Mucosa of descending colon (tissue), 3 donors: ENCODE data around the gene NAIF1. TPM values are rescaled to one million over a fixed set of nuclear protein-coding genes. Genes with fewer than 3 reads are reported as not detected.
A peak's percentile ranks its signal among the peaks of the same experiment; 100 is the strongest.
"Not testable (repeated sequence)": the region's sequence is repeated elsewhere in the genome, so short reads cannot be mapped to it uniquely, and the experiment has no call there.

ENCODE experiments used
- ATAC-seq: fragments of 200-7000 bp; cut with Tn5 transposase; one replicate; pipeline ENCODE4 v1.9.1; 2020; ENCODE audit warnings: mild to moderate bottlenecking, moderate library complexity
- DNase-seq, 3 donors: peaks; one replicate each; pipeline ENCODE4 v3.0.0-alpha.2; 2020
- H3K36me3 ChIP-seq: fragments of 200-600 bp; one replicate; pipeline ENCODE4 v1.8.0; 2021; ENCODE audit warnings: low read depth, mild to moderate bottlenecking
- H3K4me1 ChIP-seq: fragments of 200-600 bp; one replicate; pipeline ENCODE4 v1.8.0; 2021; ENCODE audit warnings: low read depth, mild to moderate bottlenecking
- H3K4me3 ChIP-seq: fragments of 200-600 bp; one replicate; pipeline ENCODE4 v1.8.0; 2021; ENCODE audit warnings: mild to moderate bottlenecking
- H3K9me3 ChIP-seq: fragments of 200-600 bp; one replicate; pipeline ENCODE4 v1.8.0; 2021; ENCODE audit warnings: mild to moderate bottlenecking
- intact Hi-C, 2 donors: fragments of 100-400 bp; cut with DNase I in 1 of 2; cut with micrococcal nuclease in 1 of 2; formaldehyde crosslinking; loops; one replicate each; pipeline versions ENCODE4 v1.11.0 to v1.11.1; 2022; cut with DNase I, micrococcal nuclease
- total RNA-seq, 3 donors: library from RNA; stranded (reverse); fragmentation: NEBNext Ultra II Directional in 2 of 3; extraction: Animal tissue kit (Norgen Biotek cat#: 25700) in 2 of 3; gene quantifications; one replicate each; pipeline versions ENCODE4 v1.2.1 to v1.2.4, GENCODE V29; 2021 to 2023
- TF ChIP-seq, protein P1 (sequence below): fragments of 200-600 bp; IDR thresholded peaks from one replicate; pipeline ENCODE4 v1.8.0; 2022; ENCODE audit warnings: antibody characterized with exemption, mild to moderate bottlenecking
- donor health status: DM: no; HTN: no; CAD: no; lungs with moderate emphysema.
- donor health status: DM: no; HTN: no; CAD: no.
- donor health status: DM: no; HTN: yes; CAD: no.

The NAIF1 gene
- total RNA-seq, 3 donors from 2014 or later, result 10.4 to 12.6 (median 11.9) TPM

DNA sequence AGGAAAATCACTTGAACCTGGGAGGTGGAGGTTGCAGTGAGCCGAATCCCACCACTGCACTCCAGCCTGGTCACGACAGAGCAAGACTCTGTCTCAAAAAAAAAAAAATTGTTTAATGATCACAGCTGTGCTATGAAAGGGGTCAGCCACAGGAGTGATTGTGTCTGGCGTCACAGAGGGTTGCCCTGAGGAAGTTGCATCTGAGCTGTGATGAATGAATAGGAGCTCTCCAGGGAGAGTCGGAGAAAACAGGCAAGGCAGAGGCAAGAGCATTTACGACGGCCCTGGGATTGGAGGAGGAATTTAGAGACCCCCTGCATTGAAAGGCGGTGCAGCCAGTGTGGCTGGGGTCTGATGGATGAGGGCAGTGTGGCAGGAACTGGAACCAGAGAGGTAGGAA, 25.1 kb downstream of the NAIF1 start:
- Histone ChIP-seq H3K9me3 (no peaks in the 10 kb centered on the region), H3K4me1 (no peaks in the 10 kb centered on the region), H3K36me3 (no peaks in the 10 kb centered on the region), H3K4me3 (no peak overlapping the region)
- intact Hi-C loops, result no loop called here
- TF ChIP-seq, protein P1, sequence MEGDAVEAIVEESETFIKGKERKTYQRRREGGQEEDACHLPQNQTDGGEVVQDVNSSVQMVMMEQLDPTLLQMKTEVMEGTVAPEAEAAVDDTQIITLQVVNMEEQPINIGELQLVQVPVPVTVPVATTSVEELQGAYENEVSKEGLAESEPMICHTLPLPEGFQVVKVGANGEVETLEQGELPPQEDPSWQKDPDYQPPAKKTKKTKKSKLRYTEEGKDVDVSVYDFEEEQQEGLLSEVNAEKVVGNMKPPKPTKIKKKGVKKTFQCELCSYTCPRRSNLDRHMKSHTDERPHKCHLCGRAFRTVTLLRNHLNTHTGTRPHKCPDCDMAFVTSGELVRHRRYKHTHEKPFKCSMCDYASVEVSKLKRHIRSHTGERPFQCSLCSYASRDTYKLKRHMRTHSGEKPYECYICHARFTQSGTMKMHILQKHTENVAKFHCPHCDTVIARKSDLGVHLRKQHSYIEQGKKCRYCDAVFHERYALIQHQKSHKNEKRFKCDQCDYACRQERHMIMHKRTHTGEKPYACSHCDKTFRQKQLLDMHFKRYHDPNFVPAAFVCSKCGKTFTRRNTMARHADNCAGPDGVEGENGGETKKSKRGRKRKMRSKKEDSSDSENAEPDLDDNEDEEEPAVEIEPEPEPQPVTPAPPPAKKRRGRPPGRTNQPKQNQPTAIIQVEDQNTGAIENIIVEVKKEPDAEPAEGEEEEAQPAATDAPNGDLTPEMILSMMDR, result no peak
- DNase-seq, result no peak
- no peak for ATAC-seq

DNA sequence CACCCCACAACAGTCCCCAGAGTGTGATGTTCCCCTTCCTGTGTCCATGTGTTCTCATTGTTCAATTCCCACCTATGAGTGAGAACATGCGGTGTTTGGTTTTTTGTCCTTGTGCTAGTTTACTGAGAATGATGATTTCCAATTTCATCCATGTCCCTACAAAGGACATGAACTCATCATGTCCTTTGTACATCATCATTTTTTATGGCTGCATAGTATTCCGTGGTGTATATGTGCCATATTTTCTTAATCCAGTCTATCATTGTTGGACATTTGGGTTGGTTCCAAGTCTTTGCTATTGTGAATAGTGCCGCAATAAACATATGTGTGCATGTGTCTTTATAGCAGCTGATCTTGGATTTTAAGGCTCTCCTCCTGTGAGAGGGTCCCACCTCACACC, 26.3 kb downstream of the NAIF1 start:
- H3K4me1 ChIP-seq, DNase-seq, H3K4me3 ChIP-seq, ATAC-seq, H3K9me3 ChIP-seq, intact Hi-C loops, H3K36me3 ChIP-seq: not testable (repeated sequence)

DNA sequence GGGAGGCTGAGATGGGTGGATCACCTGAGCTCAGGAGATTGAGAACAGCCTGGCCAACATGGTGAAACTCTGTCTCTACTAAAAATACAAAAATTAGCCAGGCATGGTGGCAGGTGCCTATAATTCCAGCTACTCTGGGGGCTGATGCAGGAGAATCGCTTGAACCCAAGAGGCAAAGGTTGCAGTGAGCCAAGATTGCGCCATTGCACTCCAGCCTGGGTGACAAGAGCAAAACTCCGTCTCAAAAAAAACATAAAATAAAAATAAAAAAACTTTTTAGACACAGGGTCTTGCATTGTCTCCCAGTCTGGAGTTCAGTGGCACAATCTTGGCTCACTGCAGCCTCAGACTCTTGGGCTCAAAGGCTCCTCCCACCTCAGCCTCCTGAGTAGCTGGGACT, 30.6 kb downstream of the NAIF1 start:
- intact Hi-C loops, result loop anchor here in 1 of 2 donors (5.0 to 10.0 kb wide), 3 partner anchors 52 to 94 kb away; partner anchors contain the start of gene EEIG1
- not testable (repeated sequence) for ATAC-seq, H3K9me3 ChIP-seq, DNase-seq, H3K36me3 ChIP-seq, H3K4me3 ChIP-seq
- peaks cover 19% of the 10 kb centered on the region for H3K4me1 ChIP-seq

DNA sequence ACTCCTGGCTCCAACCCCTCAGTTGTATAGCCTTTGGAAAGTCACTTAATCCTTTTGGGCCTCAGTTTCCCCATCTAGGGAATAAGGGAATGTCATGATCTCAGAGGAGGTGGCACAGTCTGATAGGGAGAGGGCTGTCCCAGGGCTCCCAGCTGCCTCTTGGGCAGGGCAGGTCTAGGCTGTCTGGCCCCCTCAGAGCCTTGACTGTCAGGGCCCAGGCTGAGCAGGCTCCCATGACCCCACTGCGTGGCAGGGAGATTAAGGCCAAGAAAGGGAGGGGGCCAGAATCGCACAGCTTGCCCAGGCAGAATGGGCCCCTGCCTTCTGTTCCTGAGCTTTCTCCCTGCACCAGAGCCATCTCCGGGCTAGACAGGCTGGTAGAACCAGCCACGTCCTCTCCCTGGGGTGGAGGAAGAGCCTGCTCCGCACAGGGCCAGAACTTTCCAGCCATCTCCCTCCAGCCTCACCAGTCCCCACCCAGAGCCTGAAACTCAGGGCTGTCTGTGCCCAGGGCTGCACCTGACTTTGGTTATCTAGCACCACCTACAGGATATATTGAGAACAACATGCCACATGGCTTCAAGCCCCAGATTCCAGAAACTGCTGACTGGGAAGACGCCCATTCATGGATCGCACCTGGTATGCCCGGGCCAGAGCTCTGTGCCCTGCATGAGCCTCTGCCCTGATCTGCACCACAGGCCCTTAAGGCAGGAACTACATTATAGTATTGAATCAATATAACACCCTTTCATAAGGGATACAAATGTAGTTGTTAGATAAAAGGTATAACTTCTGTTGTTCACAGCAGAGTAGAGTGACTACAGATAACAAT, 32.1 kb downstream of the NAIF1 start:
- no peaks in the 10 kb centered on the region for H3K9me3 ChIP-seq
- no peaks in the 10 kb centered on the region for H3K36me3 ChIP-seq
- peak; percentile 72 to 80 (median 79) for DNase-seq
- H3K4me1 ChIP-seq, result peaks cover 19% of the 10 kb centered on the region
- TF ChIP-seq, protein P1, result peak; percentile 76
- no peak overlapping the region for H3K4me3 ChIP-seq
- intact Hi-C loops, result loop anchor here (2.0 to 10.0 kb wide), 4 partner anchors 50 to 93 kb away; partner anchors contain the start of gene EEIG1 (in 1 of the 2)
- ATAC-seq, result peak; percentile 96

DNA sequence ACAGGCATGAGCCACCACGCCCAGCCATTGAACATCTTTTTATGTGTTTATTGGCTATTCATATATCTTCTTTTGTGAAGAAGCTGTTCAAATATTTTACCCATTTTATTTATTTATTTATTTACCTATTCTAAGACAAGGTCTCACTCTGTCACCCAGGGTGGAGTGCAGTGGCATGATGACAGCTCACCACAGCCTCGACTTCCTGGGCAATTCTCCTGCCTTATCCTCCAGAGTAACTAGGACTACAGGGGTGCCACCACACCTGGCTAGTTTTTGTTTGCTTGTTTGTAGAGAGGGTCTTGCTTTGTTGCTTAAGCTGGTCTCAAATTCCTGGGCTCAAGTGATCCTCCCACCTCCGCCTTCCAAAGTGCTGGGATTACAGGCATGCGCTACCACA, 33.5 kb downstream of the NAIF1 start:
- TF ChIP-seq, protein P1, result no peak
- DNase-seq (peak in 1 of 3 donors; percentile 40), ATAC-seq (peak; percentile 36)
- intact Hi-C loops, result loop anchor here (2.0 to 10.0 kb wide), 3 partner anchors 49 to 91 kb away; partner anchors contain the start of gene EEIG1 (in 1 of the 2)
- H3K4me1 ChIP-seq, result peaks cover 19% of the 10 kb centered on the region
- no peak overlapping the region for H3K4me3 ChIP-seq
- no peaks in the 10 kb centered on the region for H3K9me3 ChIP-seq
- no peaks in the 10 kb centered on the region for H3K36me3 ChIP-seq

DNA sequence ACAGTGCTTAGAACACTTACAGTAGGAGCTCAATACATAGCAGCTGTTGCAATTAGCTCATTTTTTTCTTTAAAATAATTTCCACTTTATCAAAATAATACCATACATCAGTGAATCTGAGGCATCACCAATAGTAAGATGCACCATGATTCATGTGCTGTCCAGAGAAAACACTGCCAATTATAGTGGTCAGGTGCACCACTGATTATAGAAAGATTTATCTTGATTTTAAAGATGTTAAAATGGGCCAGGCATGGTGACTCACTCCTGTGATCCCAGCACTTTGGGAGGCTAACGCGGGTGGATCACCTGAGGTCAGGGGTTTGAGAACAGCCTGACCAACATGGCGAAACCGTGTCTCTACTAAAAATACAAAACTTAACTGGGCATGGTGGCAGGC, 39.4 kb downstream of the NAIF1 start:
- Histone ChIP-seq H3K9me3 (no peaks in the 10 kb centered on the region), H3K4me1 (no peaks in the 10 kb centered on the region), H3K4me3 (no peak overlapping the region), H3K36me3 (no peaks in the 10 kb centered on the region)
- intact Hi-C loops, result no loop called here
- TF ChIP-seq, protein P1, result no peak
- DNase-seq (no peak), ATAC-seq (no peak)
